HepG2 (cell line): Measurements from ENCODE around the gene NXPE4. TPM values are rescaled to one million over a fixed set of nuclear protein-coding genes. Genes with fewer than 3 reads are reported as not detected.

Source experiments
- ATAC-seq: fragments of 200-7000 bp; cut with Tn5 transposase; 3 replicates; pipeline ENCODE4 v1.9.1; 2020; ENCODE audit warnings: mild to moderate bottlenecking, moderate library complexity
- BruUV-seq: library from RNA; stranded (reverse); fragments of 400-500 nt; replicated peaks from 2 replicates; lab custom pipeline; 2021; lab: Mats Ljungman, UMichigan
- CTCF ChIA-PET: fragments of 300-600 bp; formaldehyde crosslinking; extraction: SDS; loops from one replicate; lab custom pipeline; 2021; ENCODE audit warnings: low total read pairs, inconsistent platforms, low intra/inter-chr PET ratio; lab: Yijun Ruan, JAX
- POLR2A ChIA-PET: fragments of 350-600 bp; sonication (Branson Sonifier 250); formaldehyde crosslinking; loops from one replicate; lab custom pipeline; 2020; ENCODE audit warnings: antibody characterized with exemption, inconsistent platforms; lab: Yijun Ruan, JAX
- DNase-seq: peaks from one replicate; pipeline ENCODE4 v3.0.0-alpha.2; 2015; ENCODE audit warnings: low spot score
- FAIRE-seq: peaks from 3 replicates; lab custom pipeline; 2011; peaks lifted over from hg19 to GRCh38; lab: Jason Lieb, UNC
- H2AFZ ChIP-seq: one replicate; pipeline ENCODE4 v1.6.1; 2011; ENCODE audit warnings: low read length, inconsistent platforms
- H3K27ac ChIP-seq: fragments of 300-600 bp; 3 replicates; pipeline ENCODE4 v1.8.0; 2011; ENCODE audit warnings: mixed run types, mild to moderate bottlenecking, mixed read lengths, low read length, inconsistent platforms; ENCODE audit not compliant: insufficient read depth; ENCODE audit errors: extremely low read length
- H3K27me3 ChIP-seq, 2 experiments: fragments of 200-600 bp in 1 of 2; 2 replicates in 1 of 2; 3 replicates in 1 of 2; pipeline versions ENCODE4 v1.6.0 to v1.8.0; 2011; ENCODE audit warnings: low read length in 2 of 2, mild to moderate bottlenecking in 2 of 2, moderate library complexity in 2 of 2, inconsistent platforms in 1 of 2; ENCODE audit not compliant: insufficient read depth in 2 of 2, control insufficient read depth in 1 of 2
- H3K36me3 ChIP-seq, 2 experiments: fragments of 200-600 bp in 1 of 2; replicated peaks in 1 of 2; 2 replicates in 1 of 2; 3 replicates in 1 of 2; pipeline versions ENCODE4 v1.5.1 to v1.8.0; 2011; ENCODE audit warnings: low read length in 2 of 2, inconsistent platforms in 1 of 2; ENCODE audit not compliant: insufficient read depth in 2 of 2, control insufficient read depth in 1 of 2
- H3K4me1 ChIP-seq: 2 replicates; pipeline ENCODE4 v1.5.1; 2012; ENCODE audit warnings: low read length, inconsistent platforms; ENCODE audit not compliant: insufficient read depth
- H3K4me2 ChIP-seq: 2 replicates; pipeline ENCODE4 v1.6.0; 2011; ENCODE audit warnings: low read depth, low read length, inconsistent platforms
- H3K4me3 ChIP-seq, 3 experiments: fragments of 200-600 bp in 1 of 3; sonication (generic), shearing (Covaris generic) in 1 of 3; replicated peaks in 1 of 3; 2 replicates each; pipeline ENCODE4 v1.5.1; 2011 to 2016; ENCODE audit warnings: low read length in 3 of 3, inconsistent platforms in 2 of 3, low read depth in 2 of 3, mild to moderate bottlenecking in 2 of 3, control low read depth in 1 of 3, mixed read lengths in 1 of 3; ENCODE audit not compliant: insufficient read depth in 1 of 3
- H3K79me2 ChIP-seq: one replicate; pipeline ENCODE4 v1.6.1; 2011; ENCODE audit warnings: low read length, inconsistent platforms; ENCODE audit not compliant: insufficient read depth
- H3K9ac ChIP-seq: 2 replicates; pipeline ENCODE4 v1.6.0; 2011; ENCODE audit warnings: mild to moderate bottlenecking, low read depth, low read length, inconsistent platforms; ENCODE audit not compliant: insufficient read depth
- H3K9me3 ChIP-seq: 2 replicates; pipeline ENCODE4 v1.5.1; 2012; ENCODE audit warnings: mild to moderate bottlenecking, low read length
- H4K20me1 ChIP-seq: 2 replicates; pipeline ENCODE4 v1.6.0; 2011; ENCODE audit warnings: inconsistent platforms, mild to moderate bottlenecking, low read length, moderate library complexity; ENCODE audit not compliant: insufficient read depth
- CCAR2 ChIP-seq: fragments of 200-400 bp; formaldehyde crosslinking; optimal IDR thresholded peaks from 2 replicates; pipeline ENCODE3; 2018; ENCODE audit warnings: low read depth, mild to moderate bottlenecking, low read length, moderate library complexity
- MTF1 ChIP-seq: sonication (generic); formaldehyde crosslinking; IDR thresholded peaks from 2 replicates; pipeline ENCODE4 v1.5.0; 2020; ENCODE audit warnings: missing genetic modification reagents
- NBN ChIP-seq: fragments of 450-650 bp; conservative IDR thresholded peaks from 2 replicates; pipeline ENCODE4 v1.6.1; 2017
- NFAT5 ChIP-seq: sonication (generic); formaldehyde crosslinking; IDR thresholded peaks from 2 replicates; pipeline ENCODE4 v1.4.0; 2020; ENCODE audit warnings: missing genetic modification reagents
- PITX1 ChIP-seq: sonication (generic); formaldehyde crosslinking; IDR thresholded peaks from 2 replicates; pipeline ENCODE4 v1.5.1; 2020; ENCODE audit warnings: mild to moderate bottlenecking, missing genetic modification reagents
- ZFP37 ChIP-seq: sonication (generic); formaldehyde crosslinking; IDR thresholded peaks from 2 replicates; pipeline ENCODE4 v1.4.0; 2020; ENCODE audit warnings: missing genetic modification reagents, borderline replicate concordance
- ZNF12 ChIP-seq: sonication (generic); formaldehyde crosslinking; IDR thresholded peaks from 2 replicates; pipeline ENCODE4 v1.5.0; 2020; ENCODE audit warnings: missing genetic modification reagents
- ZNF282 ChIP-seq: fragments of 450-650 bp; IDR thresholded peaks from 2 replicates; pipeline ENCODE4 v1.6.1; 2018; ENCODE audit not compliant: partially characterized antibody
- ZNF350 ChIP-seq: sonication (generic); formaldehyde crosslinking; IDR thresholded peaks from 2 replicates; pipeline ENCODE4 v1.4.0; 2020; ENCODE audit warnings: mild to moderate bottlenecking, low read depth, missing genetic modification reagents, borderline replicate concordance
- ZNF770 ChIP-seq: sonication (generic); formaldehyde crosslinking; IDR thresholded peaks from 2 replicates; pipeline ENCODE4 v1.5.0; 2020; ENCODE audit warnings: mild to moderate bottlenecking, missing genetic modification reagents
- ZSCAN25 ChIP-seq: sonication (generic); formaldehyde crosslinking; IDR thresholded peaks from 2 replicates; pipeline ENCODE4 v1.8.0; 2022; ENCODE audit warnings: mild to moderate bottlenecking, missing genetic modification reagents
- WGBS: methylation state at CpG from one replicate; pipeline ENCODE4 v1.1.6; 2017; ENCODE audit warnings: low lambda C conversion rate; 5-methylcytosine and 5-hydroxymethylcytosine counted together
- in situ Hi-C: cut with HindIII; loops from 2 replicates; pipeline ENCODE4 v1.10.0; 2017; ENCODE audit warnings: low pct_unique_long_range_greater_than_20kb; ENCODE audit not compliant: extremely low pct_ligation_motif_present
- intact Hi-C: fragments of 100-400 bp; cut with micrococcal nuclease; formaldehyde crosslinking; loops from one replicate; pipeline ENCODE4 v1.10.0; 2022; ENCODE audit not compliant: unreplicated experiment
- polyA plus RNA-seq, 8 experiments: library from polyadenylated mRNA; depleted of rRNA in 3 of 8; stranded (reverse) in 7 of 8; unstranded in 1 of 8; fragments of >200 nt; fragmentation: Illumina TruSeq in 4 of 8; extraction: Trizol in 4 of 8; gene quantifications; 2 replicates each; pipeline versions ENCODE4 v1.2.1 to v1.2.3, GENCODE V29; 2011 to 2016; ENCODE audit warnings: low read depth in 4 of 8, missing spikeins in 1 of 8, mixed read lengths in 1 of 8; ENCODE audit not compliant: insufficient read depth in 1 of 8
- total RNA-seq, 5 experiments: library from RNA; depleted of rRNA; stranded (reverse); fragments of >200 nt; fragmentation: Illumina TruSeq; extraction: Trizol; gene quantifications; 2 replicates each; pipeline ENCODE4 v1.2.3, GENCODE V29; 2016; ENCODE audit warnings: low read depth in 1 of 5
- TF ChIP-seq, protein P1 (sequence below): sonication (generic); formaldehyde crosslinking; IDR thresholded peaks from 2 replicates; pipeline ENCODE4 v1.5.0; 2020; ENCODE audit warnings: mild to moderate bottlenecking, missing genetic modification reagents
- TF ChIP-seq, protein P2 (sequence below): IDR thresholded peaks from 2 replicates; pipeline ENCODE4 v1.6.1; 2016

Gene NXPE4
- total and polyA plus RNA-seq, 2 of the 13 experiments (the other 11 are each of a cell fraction or from before 2014, with no cell fraction given), result not detected

- no peaks in the 10 kb centered on the region for H3K79me2 ChIP-seq
- H3K9me3 ChIP-seq, result no peaks in the 10 kb centered on the region
- WGBS, result 0% methylated on average over 1 of the region's 1 CpG
- CTCF ChIA-PET, result no interaction called here
- POLR2A ChIA-PET, result no interaction called here
- H4K20me1 ChIP-seq, result no peaks in the 10 kb centered on the region
- no peaks in the 10 kb centered on the region for H3K36me3 ChIP-seq
- intact Hi-C loops (no loop called here), in situ Hi-C loops (no loop called here)
- DNase-seq (no peak), FAIRE-seq (no peak), ATAC-seq (no peak)
- no peak overlapping the region for H2AFZ ChIP-seq
- no peak overlapping the region for H3K4me3 ChIP-seq
- H3K27me3 ChIP-seq, result no peaks in the 10 kb centered on the region; a peak in 1 of 5 replicates
- BruUV-seq, result no TSS peak
- H3K27ac ChIP-seq, result no peak overlapping the region
- no peak overlapping the region for H3K4me2 ChIP-seq
- no peaks in the 10 kb centered on the region for H3K4me1 ChIP-seq
- TF ChIP-seq MTF1 (CRISPR knock-in tag) (no peak), CCAR2 (no peak), ZNF282 (no peak), NBN (no peak), ZNF770 (CRISPR knock-in tag) (no peak), ZNF350 (CRISPR knock-in tag) (no peak), PITX1 (CRISPR knock-in tag) (no peak), ZNF12 (CRISPR knock-in tag) (no peak), ZSCAN25 (CRISPR knock-in tag) (no peak), NFAT5 (CRISPR knock-in tag) (no peak), ZFP37 (CRISPR knock-in tag) (no peak)
- TF ChIP-seq, protein P1, sequence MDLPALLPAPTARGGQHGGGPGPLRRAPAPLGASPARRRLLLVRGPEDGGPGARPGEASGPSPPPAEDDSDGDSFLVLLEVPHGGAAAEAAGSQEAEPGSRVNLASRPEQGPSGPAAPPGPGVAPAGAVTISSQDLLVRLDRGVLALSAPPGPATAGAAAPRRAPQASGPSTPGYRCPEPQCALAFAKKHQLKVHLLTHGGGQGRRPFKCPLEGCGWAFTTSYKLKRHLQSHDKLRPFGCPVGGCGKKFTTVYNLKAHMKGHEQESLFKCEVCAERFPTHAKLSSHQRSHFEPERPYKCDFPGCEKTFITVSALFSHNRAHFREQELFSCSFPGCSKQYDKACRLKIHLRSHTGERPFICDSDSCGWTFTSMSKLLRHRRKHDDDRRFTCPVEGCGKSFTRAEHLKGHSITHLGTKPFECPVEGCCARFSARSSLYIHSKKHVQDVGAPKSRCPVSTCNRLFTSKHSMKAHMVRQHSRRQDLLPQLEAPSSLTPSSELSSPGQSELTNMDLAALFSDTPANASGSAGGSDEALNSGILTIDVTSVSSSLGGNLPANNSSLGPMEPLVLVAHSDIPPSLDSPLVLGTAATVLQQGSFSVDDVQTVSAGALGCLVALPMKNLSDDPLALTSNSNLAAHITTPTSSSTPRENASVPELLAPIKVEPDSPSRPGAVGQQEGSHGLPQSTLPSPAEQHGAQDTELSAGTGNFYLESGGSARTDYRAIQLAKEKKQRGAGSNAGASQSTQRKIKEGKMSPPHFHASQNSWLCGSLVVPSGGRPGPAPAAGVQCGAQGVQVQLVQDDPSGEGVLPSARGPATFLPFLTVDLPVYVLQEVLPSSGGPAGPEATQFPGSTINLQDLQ (CRISPR knock-in tag), result no peak
- TF ChIP-seq, protein P2, sequence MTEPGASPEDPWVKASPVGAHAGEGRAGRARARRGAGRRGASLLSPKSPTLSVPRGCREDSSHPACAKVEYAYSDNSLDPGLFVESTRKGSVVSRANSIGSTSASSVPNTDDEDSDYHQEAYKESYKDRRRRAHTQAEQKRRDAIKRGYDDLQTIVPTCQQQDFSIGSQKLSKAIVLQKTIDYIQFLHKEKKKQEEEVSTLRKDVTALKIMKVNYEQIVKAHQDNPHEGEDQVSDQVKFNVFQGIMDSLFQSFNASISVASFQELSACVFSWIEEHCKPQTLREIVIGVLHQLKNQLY (CRISPR knock-in tag), result no peak
- no peak overlapping the region for H3K9ac ChIP-seq
Measured at GRCh38 chr11:114564831-114565230, 30.8 kb downstream of the NXPE4 start.
